Neural progenitor cell (in vitro differentiated cells): Measurements from ENCODE around the gene CCDC7. TPM values are rescaled to one million over a fixed set of nuclear protein-coding genes. Genes with fewer than 3 reads are reported as not detected.

Experiments used
- DNase-seq: peaks from one replicate; pipeline ENCODE4 v3.0.0-alpha.2; 2016; ENCODE audit warnings: low spot score
- H2AFZ ChIP-seq: fragments of 200-600 bp; sonication (generic); replicated peaks from 2 replicates; pipeline ENCODE4 v1.6.1; 2016; ENCODE audit warnings: antibody characterized with exemption
- H3F3A ChIP-seq: fragments of 200-600 bp; sonication (generic); 2 replicates; pipeline ENCODE4 v1.6.1; 2016; ENCODE audit warnings: antibody characterized with exemption, low read depth
- H3K27ac ChIP-seq: fragments of 200-600 bp; sonication (generic); 2 replicates; pipeline ENCODE4 v1.5.1; 2016; ENCODE audit warnings: mild to moderate bottlenecking
- H3K27me3 ChIP-seq: fragments of 200-600 bp; sonication (generic); 2 replicates; pipeline ENCODE4 v1.6.1; 2016; ENCODE audit warnings: mild to moderate bottlenecking, moderate library complexity
- H3K36me3 ChIP-seq: fragments of 200-600 bp; sonication (generic); 2 replicates; pipeline ENCODE4 v1.5.1; 2016
- H3K4me1 ChIP-seq: fragments of 200-600 bp; sonication (generic); 2 replicates; pipeline ENCODE4 v1.6.1; 2016; ENCODE audit warnings: mixed run types
- H3K4me2 ChIP-seq: fragments of 200-600 bp; sonication (generic); 2 replicates; pipeline ENCODE4 v1.6.1; 2016
- H3K4me3 ChIP-seq: fragments of 200-600 bp; sonication (generic); 2 replicates; pipeline ENCODE4 v1.5.1; 2016
- H3K79me2 ChIP-seq: fragments of 200-600 bp; sonication (generic); 2 replicates; pipeline ENCODE4 v1.6.1; 2016; ENCODE audit warnings: low read depth
- H3K9ac ChIP-seq: fragments of 200-600 bp; sonication (generic); 2 replicates; pipeline ENCODE4 v1.6.1; 2016
- H3K9me3 ChIP-seq: fragments of 200-600 bp; sonication (generic); 2 replicates; pipeline ENCODE4 v1.5.1; 2016; ENCODE audit warnings: low read depth
- H4K20me1 ChIP-seq: fragments of 200-600 bp; sonication (generic); 2 replicates; pipeline ENCODE4 v1.6.1; 2016; ENCODE audit warnings: low read depth
- H3K27ac Mint-ChIP-seq: 3 replicates; pipeline ENCODE4 v1.8.0; 2021; ENCODE audit warnings: mixed read lengths
- H3K27me3 Mint-ChIP-seq: 2 replicates; pipeline ENCODE4 v1.8.0; 2022; ENCODE audit warnings: low read depth, mild to moderate bottlenecking, inconsistent platforms, moderate library complexity, mixed read lengths; ENCODE audit not compliant: insufficient read depth
- H3K36me3 Mint-ChIP-seq: 3 replicates; pipeline ENCODE4 v1.8.0; 2021; ENCODE audit warnings: mixed read lengths
- H3K4me1 Mint-ChIP-seq: 3 replicates; pipeline ENCODE4 v1.8.0; 2021; ENCODE audit warnings: mixed read lengths
- H3K4me3 Mint-ChIP-seq: 3 replicates; pipeline ENCODE4 v1.8.0; 2021; ENCODE audit warnings: mild to moderate bottlenecking, moderate library complexity, mixed read lengths
- H3K9me3 Mint-ChIP-seq: 3 replicates; pipeline ENCODE4 v1.8.0; 2020; ENCODE audit warnings: mixed read lengths
- EZH2 ChIP-seq: fragments of 200-600 bp; sonication (generic); IDR thresholded peaks from 2 replicates; pipeline ENCODE4 v1.6.1; 2017; ENCODE audit warnings: antibody characterized with exemption, mild to moderate bottlenecking, moderate library complexity
- EZH2phosphoT487 ChIP-seq: fragments of 200-600 bp; sonication (generic); IDR thresholded peaks from 2 replicates; pipeline ENCODE4 v1.6.1; 2017; ENCODE audit warnings: antibody characterized with exemption
- total RNA-seq: library from RNA; depleted of rRNA; stranded (reverse); fragments of >200 nt; gene quantifications from 2 replicates; pipeline ENCODE4 v1.2.3, GENCODE V29; 2015; ENCODE audit warnings: low replicate concordance
- TF ChIP-seq, protein P1 (sequence below): fragments of 200-600 bp; sonication (generic); IDR thresholded peaks from 2 replicates; pipeline ENCODE4 v1.5.1; 2017; ENCODE audit warnings: antibody characterized with exemption, mild to moderate bottlenecking

The CCDC7 gene
- total RNA-seq, 1 donor from 2014 or later, result 6.9 TPM

DNA sequence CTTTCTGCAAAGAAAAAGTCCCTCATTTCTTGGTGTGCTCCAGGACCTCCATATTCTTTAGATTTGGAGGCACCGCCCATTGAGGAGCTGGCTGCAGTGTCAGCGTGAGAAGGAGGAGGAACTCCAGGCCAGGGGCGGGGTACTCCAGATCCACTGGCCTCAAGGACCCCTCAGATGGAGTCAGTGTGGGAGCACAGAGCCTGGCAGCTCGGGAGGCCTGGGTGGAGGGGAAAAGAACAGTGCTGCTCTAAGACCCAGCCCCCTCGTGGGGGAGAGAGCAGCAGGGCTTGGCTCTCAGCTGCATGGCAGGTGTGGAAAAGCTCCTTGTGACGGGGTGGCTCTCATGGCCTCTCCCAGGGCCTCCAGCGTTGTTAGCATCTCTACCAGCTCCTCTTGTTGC, 441.5 kb downstream of the CCDC7 start:
- TF ChIP-seq EZH2phosphoT487 (no peak), EZH2 (no peak)
- TF ChIP-seq, protein P1, sequence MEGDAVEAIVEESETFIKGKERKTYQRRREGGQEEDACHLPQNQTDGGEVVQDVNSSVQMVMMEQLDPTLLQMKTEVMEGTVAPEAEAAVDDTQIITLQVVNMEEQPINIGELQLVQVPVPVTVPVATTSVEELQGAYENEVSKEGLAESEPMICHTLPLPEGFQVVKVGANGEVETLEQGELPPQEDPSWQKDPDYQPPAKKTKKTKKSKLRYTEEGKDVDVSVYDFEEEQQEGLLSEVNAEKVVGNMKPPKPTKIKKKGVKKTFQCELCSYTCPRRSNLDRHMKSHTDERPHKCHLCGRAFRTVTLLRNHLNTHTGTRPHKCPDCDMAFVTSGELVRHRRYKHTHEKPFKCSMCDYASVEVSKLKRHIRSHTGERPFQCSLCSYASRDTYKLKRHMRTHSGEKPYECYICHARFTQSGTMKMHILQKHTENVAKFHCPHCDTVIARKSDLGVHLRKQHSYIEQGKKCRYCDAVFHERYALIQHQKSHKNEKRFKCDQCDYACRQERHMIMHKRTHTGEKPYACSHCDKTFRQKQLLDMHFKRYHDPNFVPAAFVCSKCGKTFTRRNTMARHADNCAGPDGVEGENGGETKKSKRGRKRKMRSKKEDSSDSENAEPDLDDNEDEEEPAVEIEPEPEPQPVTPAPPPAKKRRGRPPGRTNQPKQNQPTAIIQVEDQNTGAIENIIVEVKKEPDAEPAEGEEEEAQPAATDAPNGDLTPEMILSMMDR, result no peak
- no peaks in the 10 kb centered on the region for H3K4me1 Mint-ChIP-seq
- Histone ChIP-seq H3K79me2 (no peaks in the 10 kb centered on the region), H3K4me1 (peaks cover 11% of the 10 kb centered on the region), H3F3A (peaks cover 4% of the 10 kb centered on the region), H3K27ac (no peak overlapping the region), H3K4me3 (no peak overlapping the region), H2AFZ (no peak overlapping the region), H3K4me2 (no peak overlapping the region), H4K20me1 (no peaks in the 10 kb centered on the region), H3K36me3 (no peaks in the 10 kb centered on the region), H3K9ac (no peak overlapping the region), H3K9me3 (no peaks in the 10 kb centered on the region), H3K27me3 (no peaks in the 10 kb centered on the region)
- peak; percentile 11 for DNase-seq
- no peak overlapping the region for H3K27ac Mint-ChIP-seq
- no peaks in the 10 kb centered on the region for H3K27me3 Mint-ChIP-seq
- no peaks in the 10 kb centered on the region for H3K9me3 Mint-ChIP-seq
- no peak overlapping the region for H3K4me3 Mint-ChIP-seq
- H3K36me3 Mint-ChIP-seq, result no peaks in the 10 kb centered on the region

DNA sequence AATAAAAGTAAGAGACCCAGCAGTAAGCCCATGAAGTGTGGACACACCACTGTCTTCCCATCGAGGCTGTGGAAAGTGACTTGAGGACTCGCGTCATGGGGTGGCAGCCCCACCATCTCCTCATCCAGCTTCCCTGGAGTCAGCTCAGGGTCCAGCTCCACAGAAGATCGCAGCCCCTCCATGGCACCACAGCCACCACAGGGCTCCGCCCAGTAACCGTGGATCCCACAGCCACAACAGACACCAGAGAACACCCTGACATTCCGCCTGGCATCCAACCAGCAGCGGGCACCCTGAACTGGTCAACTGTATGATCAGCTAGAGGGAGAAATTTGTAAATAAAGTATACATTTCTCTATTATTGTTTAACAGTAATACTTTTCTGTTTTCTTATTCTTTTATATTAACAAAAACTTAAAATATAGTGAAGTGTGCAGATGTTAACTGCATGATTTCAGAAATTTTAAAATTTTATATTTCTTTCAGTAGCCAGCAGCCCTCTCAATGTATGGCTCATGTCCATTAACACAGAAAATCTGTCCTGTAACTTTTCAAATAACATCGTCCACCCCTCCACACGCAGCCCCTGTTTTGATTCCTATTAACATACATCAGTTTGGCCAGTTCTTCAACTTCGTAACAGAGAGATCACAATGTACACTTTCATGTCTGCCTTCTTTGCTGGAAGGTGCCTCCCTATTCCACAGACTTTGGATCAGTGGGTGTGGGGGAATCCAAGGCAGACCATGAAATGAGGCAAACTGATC, 442.4 kb downstream of the CCDC7 start:
- no peak overlapping the region for H2AFZ ChIP-seq
- no peak overlapping the region for H3K4me3 Mint-ChIP-seq
- no peaks in the 10 kb centered on the region for H3K9me3 Mint-ChIP-seq
- no peak for DNase-seq
- no peak overlapping the region for H3K4me2 ChIP-seq
- H3K9ac ChIP-seq, result no peak overlapping the region
- peaks cover 11% of the 10 kb centered on the region for H3K4me1 ChIP-seq
- H3K4me3 ChIP-seq, result no peak overlapping the region
- H3K4me1 Mint-ChIP-seq, result no peaks in the 10 kb centered on the region
- H3F3A ChIP-seq, result peaks cover 4% of the 10 kb centered on the region
- no peak overlapping the region for H3K27ac ChIP-seq
- no peaks in the 10 kb centered on the region for H3K9me3 ChIP-seq
- H3K36me3 Mint-ChIP-seq, result no peaks in the 10 kb centered on the region
- H3K27ac Mint-ChIP-seq, result no peak overlapping the region
- H3K79me2 ChIP-seq, result no peaks in the 10 kb centered on the region
- no peaks in the 10 kb centered on the region for H4K20me1 ChIP-seq
- no peaks in the 10 kb centered on the region for H3K36me3 ChIP-seq
- H3K27me3 Mint-ChIP-seq, result no peaks in the 10 kb centered on the region
- no peaks in the 10 kb centered on the region for H3K27me3 ChIP-seq
- TF ChIP-seq, protein P1, result no peak
- TF ChIP-seq EZH2 (no peak), EZH2phosphoT487 (no peak)

DNA sequence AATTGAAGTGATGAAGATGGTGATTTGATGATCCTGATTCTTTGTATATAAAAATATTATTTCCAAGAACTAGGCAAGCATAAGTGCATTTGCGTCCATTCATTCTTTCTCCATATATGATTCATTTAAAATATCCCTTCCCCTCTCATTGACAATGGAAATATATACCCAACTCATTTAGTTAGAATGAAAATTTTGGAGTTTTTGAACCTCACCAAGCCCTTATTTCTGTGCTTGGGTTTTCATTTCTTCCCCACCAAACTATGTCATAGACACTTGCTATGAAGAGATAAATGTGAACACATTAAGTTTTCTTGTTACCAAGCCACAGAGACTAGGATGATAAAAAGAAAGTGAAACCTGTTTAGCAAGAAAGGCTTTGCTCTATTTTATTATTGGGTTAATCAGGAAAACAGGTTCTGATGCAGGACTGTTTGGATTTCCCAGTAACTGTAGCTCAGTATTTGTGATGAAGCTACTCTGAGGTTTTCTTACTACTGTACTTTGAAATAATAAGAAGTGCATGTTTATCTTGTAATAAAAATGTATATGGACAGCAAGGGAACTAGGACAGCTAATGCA, 443.8 kb downstream of the CCDC7 start:
- Histone ChIP-seq H3F3A (peaks cover 8% of the 10 kb centered on the region), H3K4me2 (no peak overlapping the region), H2AFZ (no peak overlapping the region), H4K20me1 (no peaks in the 10 kb centered on the region), H3K27me3 (no peaks in the 10 kb centered on the region), H3K79me2 (no peaks in the 10 kb centered on the region), H3K36me3 (no peaks in the 10 kb centered on the region), H3K27ac (no peak overlapping the region), H3K9ac (no peak overlapping the region), H3K9me3 (no peaks in the 10 kb centered on the region), H3K4me1 (peaks cover 11% of the 10 kb centered on the region), H3K4me3 (no peak overlapping the region)
- Mint-ChIP-seq H3K4me3 (no peak overlapping the region), H3K27ac (no peak overlapping the region), H3K36me3 (no peaks in the 10 kb centered on the region), H3K4me1 (no peaks in the 10 kb centered on the region), H3K27me3 (no peaks in the 10 kb centered on the region), H3K9me3 (no peaks in the 10 kb centered on the region)
- TF ChIP-seq EZH2 (no peak), EZH2phosphoT487 (no peak)
- TF ChIP-seq, protein P1, result no peak
- DNase-seq, result no peak
